ENCODE measurements around the gene SLC6A5. TPM values are rescaled to one million over a fixed set of nuclear protein-coding genes. Genes with fewer than 3 reads are reported as not detected.

The SLC6A5 gene
- total RNA-seq, 1 experiment from 2014 or later: not detected

GRCh38 chr11:20652150-20652806 is 52.9 kb downstream of the SLC6A5 start:
- ChIA-PET POLR2A (no interaction called here), CTCF (no interaction called here), RAD21 (ENCODE audit: low non-redundant PET in 1 of 2, low total read pairs in 2 of 2, uncharacterized antibody in 2 of 2, unreplicated experiment in 2 of 2) (no interaction called here)
- no peaks in the 10 kb centered on the region for H3K4me1 ChIP-seq (ENCODE audit: control insufficient read depth in 1 of 2, insufficient read depth in 2 of 2, low read length in 2 of 2)
- no peaks in the 10 kb centered on the region for H3K79me2 ChIP-seq (ENCODE audit: insufficient read depth, low read length)
- no peak overlapping the region for H3K4me2 ChIP-seq (ENCODE audit: low read length)
- TF ChIP-seq MAX (IDR thresholded peaks at IDR 0.05) (no peak), EGR1 (IDR thresholded peaks at IDR 0.05; ENCODE audit: low read depth) (no peak), RAD21 (IDR thresholded peaks at IDR 0.05; ENCODE audit: low read depth) (no peak), CTCF (IDR thresholded peaks at IDR 0.05 in 2 of 3, conservative IDR thresholded peaks at IDR 0.05 in 1 of 3; ENCODE audit: borderline replicate concordance in 1 of 3, insufficient read depth in 1 of 3, low read depth in 2 of 3, low read length in 2 of 3) (no peak), SP1 (IDR thresholded peaks at IDR 0.05; ENCODE audit: low read depth) (no peak), SRF (IDR thresholded peaks at IDR 0.05; ENCODE audit: low read depth) (no peak), YY1 (IDR thresholded peaks at IDR 0.05; ENCODE audit: extremely low read depth, insufficient replicate concordance, low read depth, low read length) (no peak), POLR2A (IDR thresholded peaks at IDR 0.05; ENCODE audit: borderline replicate concordance, extremely low read depth, insufficient read depth, insufficient read length) (no peak), EZH2phosphoT487 (IDR thresholded peaks at IDR 0.05; ENCODE audit: borderline replicate concordance) (no peak), REST (IDR thresholded peaks at IDR 0.05; ENCODE audit: low read depth) (no peak), CEBPB (IDR thresholded peaks at IDR 0.05; ENCODE audit: low read depth) (no peak), CBX3 (IDR thresholded peaks at IDR 0.05; ENCODE audit: low read depth) (no peak), ZNF274 (IDR thresholded peaks at IDR 0.05; ENCODE audit: low read depth, low read length) (no peak), POLR2AphosphoS5 (IDR thresholded peaks at IDR 0.05; ENCODE audit: low read depth, low read length) (no peak), ZFX (IDR thresholded peaks at IDR 0.05) (no peak), ATF3 (IDR thresholded peaks at IDR 0.05) (no peak), SIN3A (IDR thresholded peaks at IDR 0.05; ENCODE audit: low read depth) (no peak)
- H2AFZ ChIP-seq (ENCODE audit: low read depth, low read length, poor library complexity, severe bottlenecking): no peak overlapping the region
- no TSS peak for BruUV-seq (replicated peaks)
- intact Hi-C loops (cut with micrococcal nuclease): no loop called here
- no peaks in the 10 kb centered on the region for H3K9me3 ChIP-seq (ENCODE audit: control insufficient read depth in 1 of 2, insufficient read depth in 1 of 2, low read depth in 1 of 2, low read length in 2 of 2)
- H3K9me2 ChIP-seq (ENCODE audit: insufficient read depth): no peaks in the 10 kb centered on the region
- H3K4me3 ChIP-seq (replicated peaks in 1 of 2; ENCODE audit: low read depth in 1 of 2, low read length in 2 of 2): no peak overlapping the region
- ATAC-seq: no peak
- H3K27me3 ChIP-seq (ENCODE audit: insufficient read depth, low read length): peaks cover 8% of the 10 kb centered on the region; the same call in 1 of the 2 replicates
- no peak overlapping the region for H3K27ac ChIP-seq (ENCODE audit: low read depth, low read length)
- no peaks in the 10 kb centered on the region for H3K36me3 ChIP-seq (ENCODE audit: control insufficient read depth in 1 of 2, insufficient read depth in 2 of 2, low read length in 2 of 2)
- no peak overlapping the region for H3K9ac ChIP-seq (ENCODE audit: low read length)
- no peak for DNase-seq (ENCODE audit: low read depth, low spot score)
- H4K20me1 ChIP-seq (ENCODE audit: insufficient read depth): no peaks in the 10 kb centered on the region

Measured in HCT116 (cell line).